A549 (cell line): ENCODE results near the gene NXPH4.

Source experiments
- CTCF ChIP-seq: fragments of >200 bp; sonication (Bioruptor Twin); formaldehyde crosslinking; IDR thresholded peaks from 3 replicates; pipeline ENCODE4 v1.5.1; 2016
- E2F6 ChIP-seq: IDR thresholded peaks from 2 replicates; pipeline ENCODE4 v1.6.1; 2012; ENCODE audit warnings: low read depth, borderline replicate concordance
- EP300 ChIP-seq, 2 experiments: fragments of >200 bp; sonication (Bioruptor Twin); formaldehyde crosslinking; IDR thresholded peaks; 2 replicates in 1 of 2; 3 replicates in 1 of 2; pipeline ENCODE4 v1.6.1; 2016 to 2017
- KDM1A ChIP-seq: fragments of 200-600 bp; sonication (generic); IDR thresholded peaks from 2 replicates; pipeline ENCODE4 v1.6.1; 2016; ENCODE audit warnings: low read depth, mild to moderate bottlenecking
- RFX5 ChIP-seq: fragments of 450-650 bp; IDR thresholded peaks from 2 replicates; pipeline ENCODE4 v1.7.1; 2014; ENCODE audit warnings: antibody characterized with exemption, mild to moderate bottlenecking, moderate library complexity
- SMC3 ChIP-seq: fragments of >200 bp; sonication (Bioruptor Twin); formaldehyde crosslinking; IDR thresholded peaks from 3 replicates; pipeline ENCODE4 v1.6.1; 2018; ENCODE audit warnings: inconsistent platforms
- TFCP2L1 ChIP-seq: fragments of 250-450 bp; sonication (Bioruptor Pico); IDR thresholded peaks from 2 replicates; pipeline ENCODE4 v1.5.0; 2021; ENCODE audit warnings: mild to moderate bottlenecking
- USF2 ChIP-seq: fragments of 450-650 bp; IDR thresholded peaks from 2 replicates; pipeline ENCODE4 v1.6.1; 2014; ENCODE audit warnings: antibody characterized with exemption

GRCh38 chr12:57181072-57181471 is 35.5 kb upstream of the NXPH4 start:
- no peak for TF ChIP-seq EP300 (IDR thresholded peaks at IDR 0.05)
- TF ChIP-seq CTCF, result no peak
- no peak for TF ChIP-seq SMC3
- TF ChIP-seq KDM1A, result no peak
- TF ChIP-seq TFCP2L1 (CRISPR knock-in tag), result no peak
- no peak for TF ChIP-seq RFX5
- no peak for TF ChIP-seq E2F6
- no peak for TF ChIP-seq USF2
